ENCODE data around the gene C16orf95.
A peak's percentile ranks its signal among the peaks of the same experiment; 100 is the strongest.

C16orf95 gene

DNA sequence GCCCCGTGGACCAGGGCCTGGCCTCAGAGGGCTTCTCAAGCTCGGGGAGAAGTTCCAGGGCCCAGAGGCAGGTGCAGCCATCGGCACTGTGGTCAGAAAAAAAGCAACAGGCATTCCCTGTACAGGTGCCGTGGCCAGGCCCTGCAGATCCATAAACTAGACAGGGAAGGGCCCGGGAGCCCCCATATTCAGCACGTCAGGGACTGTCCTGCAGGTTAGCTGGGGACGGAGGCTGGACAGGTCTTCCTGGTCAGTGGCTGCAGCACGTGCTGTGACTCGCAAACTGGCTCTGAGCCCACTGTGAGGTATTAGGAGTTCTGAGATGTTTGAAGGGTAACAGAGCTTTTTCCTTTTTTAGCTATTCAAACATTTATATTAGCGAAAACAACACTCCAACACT, 15.0 kb upstream of the C16orf95 start:
- no peak for DNase-seq (ENCODE audit: low read depth)

DNA sequence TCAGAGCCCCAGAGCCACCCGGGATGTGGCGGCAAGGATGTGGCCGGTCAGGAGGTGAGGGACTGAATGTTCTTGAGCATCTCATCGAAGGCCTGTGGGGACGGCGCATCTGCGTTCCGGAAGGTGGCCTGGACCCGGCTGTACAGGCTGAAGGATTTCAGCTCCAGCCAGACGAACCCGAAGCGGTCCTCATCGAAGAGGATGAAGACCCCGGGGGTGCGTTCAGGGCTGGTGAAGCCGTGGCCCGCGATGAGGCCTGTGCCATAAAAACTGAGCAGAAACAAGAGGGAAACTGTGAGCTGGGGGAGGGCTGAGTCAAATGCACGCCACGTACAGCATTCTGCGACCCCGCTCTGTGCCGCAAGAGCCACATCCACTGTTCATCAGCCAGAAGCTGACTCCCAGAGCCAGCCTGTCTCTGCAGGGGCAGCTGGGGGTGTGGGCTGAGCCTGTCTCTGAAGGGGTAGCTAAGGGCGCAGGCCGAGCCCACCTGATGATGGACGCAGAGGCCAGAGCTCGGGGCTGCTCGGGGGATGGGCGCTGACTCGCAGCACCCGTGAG, 14.1 kb upstream of the C16orf95 start:
- no peak for DNase-seq (ENCODE audit: low read depth)

DNA sequence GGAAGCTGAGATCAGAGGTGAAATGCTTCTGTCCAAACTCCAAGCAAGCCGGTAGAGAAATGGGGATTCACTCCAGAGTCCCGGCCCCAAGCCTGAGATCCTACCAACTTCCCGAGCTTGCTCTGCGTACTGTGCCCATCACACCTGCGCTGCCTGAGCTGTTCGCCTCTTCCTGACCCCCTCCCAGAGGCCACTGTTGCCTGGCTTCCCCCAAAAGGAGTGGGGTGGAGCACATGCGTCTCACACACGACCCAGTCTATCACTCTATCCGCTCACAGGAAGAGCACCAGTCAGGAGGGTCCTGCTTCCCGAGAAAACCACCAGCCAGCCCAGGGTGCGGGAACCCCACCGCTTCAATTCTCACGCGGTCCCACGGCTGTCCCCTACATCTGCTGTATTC, 13.5 kb upstream of the C16orf95 start:
- no peak for DNase-seq (ENCODE audit: low read depth)

DNA sequence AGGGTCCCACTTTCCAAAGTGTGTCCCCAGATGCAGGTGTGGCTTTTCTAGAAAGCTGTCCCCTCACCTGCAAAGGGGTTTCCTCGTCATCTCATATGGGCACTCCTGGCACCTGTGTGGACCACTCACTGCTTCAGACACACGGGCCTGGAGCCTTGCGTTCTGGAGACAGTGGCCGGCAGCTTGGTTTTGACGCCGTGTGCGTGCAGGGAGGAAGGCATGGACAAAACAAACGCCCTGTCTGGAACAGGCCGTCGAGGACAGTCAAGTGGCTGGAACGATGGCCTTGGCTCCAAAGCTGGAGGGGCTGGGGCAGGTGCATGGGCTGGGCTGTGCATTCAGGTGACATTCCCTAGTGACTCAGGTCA, 13.0 kb upstream of the C16orf95 start:
- DNase-seq (ENCODE audit: low read depth), result no peak

DNA sequence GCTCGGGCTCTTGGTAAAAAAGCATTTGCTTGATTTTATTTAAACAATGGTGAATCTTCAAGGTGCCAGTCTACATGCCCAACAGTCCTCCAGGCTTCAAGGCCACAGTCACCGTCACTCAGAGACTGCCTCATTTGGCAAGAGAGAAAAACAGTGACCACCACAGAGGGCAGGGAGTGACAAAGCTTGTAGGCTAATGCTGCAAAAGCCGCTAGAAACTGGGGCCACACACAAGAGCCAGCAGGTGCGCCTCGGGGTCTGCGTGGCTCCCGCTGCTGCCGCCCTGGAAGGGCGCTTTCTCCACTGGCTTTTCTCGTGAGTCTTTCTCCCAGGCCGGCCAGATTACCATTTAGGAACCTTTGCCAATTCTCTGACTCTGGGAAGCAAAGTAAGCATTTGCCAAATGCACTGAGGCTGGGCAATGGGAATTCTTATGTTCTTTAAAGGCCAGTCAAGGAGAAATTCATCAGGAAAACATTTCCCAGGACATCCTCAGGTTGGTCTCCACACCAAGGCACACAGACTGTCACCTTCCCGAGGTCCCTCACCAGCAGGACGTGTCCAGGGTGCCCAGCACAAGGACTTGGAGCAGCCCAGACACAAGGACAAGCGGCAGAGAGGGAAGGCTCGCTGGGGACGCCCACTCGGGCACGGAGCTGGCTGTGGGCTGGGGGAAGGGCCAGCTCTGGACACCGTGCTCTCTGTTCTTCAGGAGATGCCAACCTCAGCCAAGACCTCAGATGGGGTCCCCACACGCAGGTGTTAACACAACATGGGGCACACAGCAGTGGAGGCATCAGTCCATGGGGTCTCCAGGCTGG, 12.5 kb upstream of the C16orf95 start:
- DNase-seq (ENCODE audit: low read depth), result no peak

DNA sequence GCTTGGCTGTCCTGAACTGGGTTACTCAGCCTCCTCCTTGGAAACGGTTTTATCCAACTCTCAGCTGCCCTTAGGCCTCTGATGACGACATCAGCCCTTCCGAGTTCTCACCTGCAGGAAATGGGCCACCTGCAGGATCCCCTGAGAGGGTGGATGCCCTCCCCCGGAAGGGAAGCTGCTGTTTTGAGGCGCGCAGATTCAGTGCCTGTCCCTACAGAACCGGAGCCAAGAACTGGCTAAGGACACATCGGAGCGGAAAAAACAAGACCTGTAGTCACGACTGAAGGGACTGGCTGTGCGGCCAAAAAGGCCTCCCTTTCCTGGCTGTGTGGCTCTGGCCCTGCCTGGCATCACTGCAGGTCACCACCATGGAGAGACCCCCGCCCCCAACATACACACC, 11.7 kb upstream of the C16orf95 start:
- DNase-seq (ENCODE audit: low read depth), result no peak

DNA sequence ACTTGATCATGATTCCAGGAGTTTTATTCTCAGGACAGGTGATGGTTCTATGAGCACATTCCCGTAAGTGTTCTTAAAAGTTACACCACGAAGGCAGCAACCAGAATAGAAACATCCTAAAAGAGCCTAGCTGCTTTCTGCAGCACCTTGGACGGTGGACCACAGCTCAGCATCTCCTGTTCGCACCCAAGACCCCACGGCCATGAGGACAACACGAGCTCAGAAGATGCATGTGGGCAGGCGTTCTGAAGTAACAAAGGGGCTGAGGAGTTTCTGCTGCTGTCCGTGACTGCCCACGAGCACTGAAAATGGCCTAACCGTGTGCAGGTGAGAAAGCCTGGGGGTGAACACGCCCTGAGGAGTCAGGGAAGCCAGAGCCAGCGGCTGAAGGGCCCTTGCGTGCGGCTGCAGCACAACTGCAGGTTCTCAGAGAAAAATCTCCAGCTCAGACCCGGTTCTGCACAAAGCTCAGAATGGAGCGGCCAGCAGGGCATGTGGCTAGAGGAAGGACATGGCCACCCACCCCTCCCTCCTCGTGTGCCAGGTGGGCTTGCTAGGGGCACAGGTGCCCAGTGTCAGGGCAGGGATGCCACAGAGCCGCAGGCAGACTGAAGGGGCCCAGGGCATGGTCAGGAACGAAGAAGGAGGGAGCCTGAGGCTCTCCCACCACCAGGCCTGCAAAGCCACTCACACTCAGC, 10.8 kb upstream of the C16orf95 start:
- no peak for DNase-seq (ENCODE audit: low read depth)

DNA sequence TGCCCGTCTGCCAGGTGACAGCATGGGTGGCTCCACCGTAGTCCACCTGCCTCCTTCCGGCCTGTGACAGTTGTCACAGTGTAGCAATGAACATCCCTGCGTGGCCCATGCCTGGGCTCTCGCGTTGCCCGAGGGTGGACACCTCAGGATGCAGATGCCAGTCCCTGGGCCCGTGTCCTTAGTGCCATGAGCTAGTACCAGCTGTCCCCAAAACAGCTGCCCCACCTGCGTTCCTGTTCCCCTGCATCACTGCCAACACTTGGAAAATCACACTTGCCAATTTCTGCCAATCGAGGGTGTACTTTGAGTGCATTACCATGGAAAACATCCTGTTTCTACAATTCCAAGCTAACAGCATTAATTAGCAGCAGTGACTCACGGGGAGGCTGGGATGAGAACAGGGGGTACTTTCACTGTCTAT, 9.0 kb upstream of the C16orf95 start:
- DNase-seq (ENCODE audit: low read depth), result no peak

DNA sequence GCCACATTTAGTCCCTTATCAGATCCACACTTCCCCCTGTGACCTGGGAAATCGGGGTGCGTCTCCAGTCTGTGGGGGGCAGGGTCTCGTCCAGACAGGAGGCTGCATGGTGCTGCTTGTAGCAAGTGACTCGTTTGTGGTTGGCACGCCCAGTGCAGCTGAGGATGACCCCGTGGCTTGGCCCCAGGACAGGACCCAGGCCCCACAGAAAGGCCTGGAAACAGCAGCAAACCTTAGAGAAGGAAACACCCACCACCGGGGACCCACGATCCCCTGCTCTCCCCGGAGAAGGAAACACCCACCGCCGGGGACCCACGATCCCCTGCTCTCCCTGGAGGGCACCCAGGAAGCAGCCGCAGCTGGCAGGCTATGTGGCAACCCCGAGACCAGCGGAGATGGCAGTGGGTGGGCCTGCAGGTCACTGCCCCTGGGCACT, 8.2 kb upstream of the C16orf95 start:
- DNase-seq (ENCODE audit: low read depth), result no peak

DNA sequence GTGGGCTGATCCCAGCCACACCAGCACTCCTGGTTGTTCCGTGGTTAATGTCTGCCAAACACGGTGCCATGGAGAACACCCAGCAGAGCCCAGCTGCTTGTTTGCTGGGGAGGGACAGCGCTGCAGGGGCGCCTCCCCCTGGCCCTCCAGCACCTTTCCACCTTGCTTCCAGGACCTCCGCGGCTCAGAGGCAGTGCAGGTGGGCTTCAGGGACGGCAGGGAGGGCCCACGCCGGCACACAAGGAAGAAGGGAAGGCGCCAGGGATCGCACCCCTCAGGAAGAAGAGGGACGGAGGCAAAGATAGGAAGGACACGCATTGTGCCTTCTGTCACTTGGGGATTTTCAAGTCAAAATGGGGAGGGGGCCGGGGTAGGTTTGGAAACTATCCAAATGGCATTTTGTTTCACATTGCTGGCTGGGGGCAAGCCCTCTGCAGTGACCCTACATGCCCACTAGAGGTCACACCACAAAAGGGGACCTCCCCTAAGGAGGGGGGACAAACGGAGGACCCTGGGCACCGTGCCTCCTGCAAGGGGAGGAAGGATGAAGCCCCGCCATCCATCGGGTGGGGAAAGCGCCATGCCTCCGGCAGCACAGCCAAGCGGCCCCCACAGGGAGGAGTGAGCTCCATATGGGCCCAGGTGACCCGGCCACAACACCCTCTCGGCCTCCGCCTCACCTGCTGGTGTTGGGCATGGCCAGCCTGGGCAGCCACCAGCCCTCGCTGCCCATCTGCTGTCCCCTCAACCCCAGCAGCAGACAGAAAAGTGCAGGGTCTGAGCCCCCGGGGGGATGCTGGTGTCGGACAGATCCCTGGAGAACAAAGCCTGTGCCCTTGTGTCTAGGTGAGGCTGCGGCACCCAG, 7.5 kb upstream of the C16orf95 start:
- peak; percentile 25 for DNase-seq (ENCODE audit: low read depth)

DNA sequence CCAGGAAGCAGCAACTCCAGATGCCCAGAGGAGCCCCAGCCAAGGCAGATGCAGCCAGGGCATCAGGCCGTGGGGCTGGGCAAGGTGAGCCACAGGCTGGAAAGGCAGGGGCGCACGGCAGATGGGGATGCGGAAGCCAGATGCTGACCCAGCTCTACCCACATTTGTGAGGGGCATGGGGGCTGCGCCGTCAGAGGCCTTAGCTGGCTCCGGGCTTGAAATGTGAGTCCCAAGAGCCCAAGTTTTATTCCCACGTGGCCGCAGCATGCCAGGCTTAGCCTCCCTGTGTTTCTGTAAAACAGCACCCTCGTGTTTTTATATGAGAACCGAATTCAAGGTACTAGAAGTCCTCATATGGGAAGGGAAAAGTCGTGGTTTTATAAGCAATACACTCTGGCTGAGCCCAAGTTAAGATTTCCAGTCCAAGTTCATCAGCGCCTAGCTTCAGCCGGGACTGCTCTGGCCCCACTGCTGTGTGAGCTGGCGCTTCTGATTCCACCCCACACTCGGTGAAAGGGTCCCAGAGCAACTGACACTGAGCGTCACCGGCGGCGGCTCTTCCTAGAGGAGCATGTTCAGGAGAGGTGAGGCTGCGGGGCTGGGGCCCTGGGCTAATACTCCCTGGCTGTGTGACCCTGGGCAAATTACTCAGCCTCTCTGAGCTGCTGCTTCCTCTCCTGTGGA, 6.7 kb upstream of the C16orf95 start:
- no peak for DNase-seq (ENCODE audit: low read depth)

DNA sequence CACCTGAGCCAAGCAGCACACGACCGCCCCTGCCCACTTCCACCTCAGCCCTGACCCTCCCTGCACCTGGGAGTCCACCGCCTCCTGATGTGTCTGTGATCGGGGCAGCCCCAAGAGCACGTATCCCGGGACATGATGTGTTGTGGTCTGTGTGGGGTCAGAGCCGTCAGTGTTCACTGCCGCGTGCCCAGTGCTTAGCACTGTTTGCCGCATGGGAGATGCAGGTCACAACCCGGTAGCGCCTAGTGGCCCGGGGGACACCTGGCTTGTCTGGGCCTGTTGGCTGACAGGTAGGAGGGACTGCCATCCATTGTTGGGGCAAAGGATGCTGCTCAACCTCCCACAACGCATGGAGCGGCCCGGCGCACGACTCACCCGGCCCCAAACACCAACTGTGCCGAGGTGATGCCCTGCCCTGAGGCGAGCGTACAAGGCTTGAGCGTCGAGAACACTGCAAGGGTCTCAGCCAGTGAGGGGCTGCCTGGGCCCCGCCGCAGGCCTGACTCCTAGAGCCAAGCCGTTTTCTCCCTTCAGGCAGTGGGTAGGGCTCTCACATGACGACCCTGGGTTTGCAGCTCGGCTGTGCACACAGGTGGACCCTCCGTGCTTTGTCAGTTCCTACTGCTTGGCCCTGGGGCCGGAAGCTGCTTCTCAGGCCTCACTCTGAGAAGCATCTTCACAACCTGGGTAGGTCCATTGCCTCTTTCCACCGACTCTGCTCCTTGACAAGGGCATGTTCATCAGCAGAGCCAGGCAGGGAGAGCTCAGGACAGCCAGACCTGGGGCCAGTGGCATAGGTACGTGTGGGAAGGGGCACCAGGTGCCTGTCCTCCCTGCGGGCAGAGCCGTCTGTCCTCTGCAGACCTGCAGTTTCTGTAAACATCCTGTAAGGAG, 5.9 kb upstream of the C16orf95 start:
- no peak for DNase-seq (ENCODE audit: low read depth)

DNA sequence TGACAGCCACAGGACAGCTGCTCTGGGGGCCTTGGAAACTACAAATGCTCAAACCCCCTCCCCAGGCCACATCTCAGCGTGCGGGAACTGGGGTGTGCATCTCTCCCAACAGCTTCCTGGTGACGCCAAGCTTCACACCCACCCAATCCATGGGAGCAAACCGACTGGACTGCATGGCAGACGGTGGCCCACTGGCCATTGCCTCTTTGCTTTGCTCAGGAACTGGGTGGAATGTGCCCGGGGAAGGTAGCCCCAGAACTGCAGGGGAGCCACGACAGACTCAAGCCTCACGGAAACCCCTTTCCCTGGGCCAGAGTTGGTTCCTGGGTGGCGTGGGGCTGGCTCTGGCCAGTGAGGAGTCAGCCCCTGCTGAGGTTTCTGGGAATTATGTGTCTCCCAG, 5.2 kb upstream of the C16orf95 start:
- no peak for DNase-seq (ENCODE audit: low read depth)

DNA sequence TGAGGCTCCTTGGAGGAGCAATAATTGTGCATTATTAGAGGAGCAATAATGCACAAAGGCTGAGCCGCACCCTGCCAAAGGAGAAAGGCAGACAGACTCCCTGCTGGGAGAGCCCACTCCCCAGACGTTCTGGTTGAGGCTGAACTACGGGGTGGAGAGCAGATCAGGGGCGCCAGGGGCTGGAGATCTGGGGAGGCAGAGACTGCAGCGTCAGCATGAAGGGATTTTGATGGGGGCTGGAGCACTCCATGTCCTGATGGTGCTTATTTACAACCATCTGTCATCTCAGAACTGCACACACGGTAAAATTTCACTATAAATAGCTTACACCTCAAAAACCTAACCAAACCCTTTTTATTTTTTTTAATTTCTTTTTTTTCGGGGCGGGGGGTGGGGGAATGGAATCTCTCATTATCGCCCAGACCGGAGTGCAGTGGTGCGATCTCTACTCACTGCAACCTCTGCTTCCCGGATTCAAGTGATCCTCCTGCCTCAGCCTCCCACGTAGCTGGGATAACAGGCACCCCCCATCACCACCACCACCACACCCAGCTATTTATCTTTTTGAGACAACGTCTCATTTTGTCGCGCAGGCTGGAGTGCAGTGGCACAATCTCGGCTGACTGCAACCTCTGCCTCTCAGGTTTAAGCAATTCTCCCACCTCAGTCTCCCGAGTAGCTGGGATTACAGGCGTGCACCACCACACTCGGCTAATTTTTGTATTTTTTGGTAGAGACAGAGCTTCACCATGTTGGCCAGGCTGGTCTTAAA, 4.3 kb upstream of the C16orf95 start:
- DNase-seq (ENCODE audit: low read depth), result no peak

DNA sequence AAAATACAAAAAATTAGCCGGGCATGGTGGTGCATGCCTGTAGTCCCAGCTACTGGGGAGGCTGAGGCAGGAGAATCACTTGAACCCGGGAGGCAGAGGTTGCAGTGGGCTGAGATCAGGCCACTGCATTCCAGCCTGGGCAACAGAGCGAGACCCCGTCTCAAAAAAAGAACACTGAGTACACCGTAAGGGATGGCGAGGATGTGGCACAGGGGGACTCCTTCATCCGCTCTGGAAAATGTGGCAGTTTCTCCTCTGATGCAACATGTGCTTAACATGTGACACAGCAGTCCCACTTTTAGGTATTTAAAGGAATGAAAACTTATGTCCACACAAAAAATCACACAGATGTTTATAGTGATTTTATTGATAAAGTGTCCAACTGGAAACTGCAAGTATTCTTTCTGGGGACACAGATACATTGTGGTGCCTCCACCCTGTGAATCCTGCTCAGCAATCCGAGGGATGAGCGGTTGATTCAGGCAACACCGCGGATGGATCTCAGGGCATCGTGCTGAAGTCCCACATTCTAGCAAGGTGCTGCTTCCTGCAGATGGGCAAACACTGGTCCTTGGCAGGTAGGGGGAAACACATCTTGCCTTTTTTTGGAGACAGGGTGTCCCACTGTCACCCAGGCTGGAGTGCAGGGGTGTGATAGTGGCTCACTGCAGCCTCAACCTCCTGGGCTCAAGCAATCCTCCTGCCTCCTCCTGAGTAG, 3.5 kb upstream of the C16orf95 start:
- DNase-seq (ENCODE audit: low read depth), result no peak

DNA sequence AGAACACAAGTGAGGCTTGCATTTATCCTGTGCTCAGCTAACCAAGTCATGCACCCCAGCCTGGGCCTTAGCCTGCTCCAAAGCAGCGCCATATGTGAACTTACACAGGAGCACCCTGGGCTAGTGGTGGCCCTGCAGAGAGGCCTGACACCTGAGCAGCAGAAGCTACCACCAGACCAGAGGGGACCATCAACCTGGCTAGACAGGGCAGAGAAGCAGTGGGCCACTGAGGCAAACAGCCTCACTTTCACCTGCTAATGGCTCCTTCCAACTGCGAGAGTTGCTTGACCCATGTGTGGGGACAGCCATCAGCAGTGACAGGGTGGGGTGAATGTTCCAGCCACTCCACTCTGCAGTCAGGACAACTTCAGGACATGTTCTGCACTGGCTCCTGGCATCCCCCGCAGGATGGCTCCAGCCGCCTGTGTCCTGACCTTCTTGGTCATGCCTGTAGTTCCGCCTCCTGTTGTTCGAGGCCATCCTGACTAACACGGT, 2.9 kb upstream of the C16orf95 start:
- no peak for DNase-seq (ENCODE audit: low read depth)

DNA sequence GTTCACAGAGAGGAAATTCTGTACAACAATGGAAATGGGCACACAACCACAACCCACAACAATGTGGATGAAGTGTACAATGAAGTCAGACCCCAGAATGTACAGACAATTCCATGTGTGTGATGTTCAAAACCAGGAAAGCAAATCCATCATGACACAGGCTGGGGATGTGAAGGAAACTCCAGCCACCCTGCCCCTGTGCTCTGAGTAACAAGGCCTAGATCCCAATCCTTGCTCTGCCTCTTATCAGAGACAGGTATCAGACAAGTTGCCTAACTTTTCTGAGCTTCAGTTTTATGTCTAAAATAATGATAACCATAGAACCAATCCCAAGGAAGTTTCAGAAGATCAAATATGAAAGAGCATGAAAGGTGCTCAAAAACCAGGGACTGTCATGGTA, 1.8 kb upstream of the C16orf95 start:
- no peak for DNase-seq (ENCODE audit: low read depth)

DNA sequence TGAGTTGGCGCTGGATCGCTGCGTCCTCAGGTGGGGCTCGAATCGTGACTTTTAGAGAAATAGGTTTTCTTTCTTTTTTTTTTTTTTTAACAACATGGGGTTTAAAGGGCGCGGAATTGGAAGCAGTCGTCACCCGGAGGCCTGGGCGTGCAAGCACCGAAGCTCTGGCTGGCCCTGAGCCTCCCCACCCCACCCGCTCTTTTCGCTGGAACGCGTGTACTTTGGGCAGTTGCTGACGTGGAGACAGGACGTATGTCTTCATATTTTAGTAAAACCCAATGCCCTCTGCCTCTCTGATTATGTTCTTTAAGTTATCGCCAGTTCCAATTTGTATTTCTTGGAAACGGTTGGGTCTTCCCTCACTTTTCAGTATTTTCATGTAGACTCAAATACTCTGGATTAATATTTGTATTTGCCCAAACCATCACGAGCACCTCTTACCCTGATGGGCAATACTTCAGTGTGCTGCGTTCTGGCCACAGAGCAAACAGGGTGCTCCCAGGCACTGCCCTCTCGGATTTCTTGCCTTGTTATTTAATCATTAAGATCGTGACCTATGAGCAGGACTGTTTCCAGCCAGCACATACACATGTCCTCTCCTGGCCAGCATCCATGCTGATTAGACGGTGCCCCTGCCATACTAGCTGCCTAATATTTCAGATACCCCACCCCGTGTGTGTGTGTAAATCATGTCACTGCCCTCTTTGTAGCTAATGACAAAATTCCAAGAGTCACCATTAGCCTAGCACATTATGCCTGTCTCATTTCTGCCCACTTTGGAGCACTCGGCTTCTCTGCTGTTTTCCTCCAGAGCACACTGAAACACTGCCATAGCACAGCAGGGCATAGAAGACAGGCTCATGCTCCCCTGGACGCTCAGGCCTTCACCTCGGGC, 805 bp upstream of the C16orf95 start:
- DNase-seq (ENCODE audit: low read depth), result peak; percentile 15
